Peyer's patch (tissue), 4 donors: ENCODE measurements around the gene PRXL2A.

Source experiments
- CTCF ChIP-seq, 6 experiments: fragments of 450-650 bp in 4 of 6; fragments of 200-600 bp in 2 of 6; sonication (generic) in 1 of 6; IDR thresholded peaks; one replicate each; pipeline ENCODE4 v1.5.1; 2017 to 2019; ENCODE audit warnings: antibody characterized with exemption in 6 of 6, mild to moderate bottlenecking in 3 of 6, moderate library complexity in 1 of 6
- POLR2A ChIP-seq, 2 donors: fragments of 450-650 bp; IDR thresholded peaks; one replicate each; pipeline ENCODE4 v1.5.1; 2017; ENCODE audit warnings: antibody characterized with exemption in 2 of 2, mild to moderate bottlenecking in 2 of 2, moderate library complexity in 2 of 2

- no peak for TF ChIP-seq CTCF (IDR thresholded peaks at IDR 0.05)
- no peak for TF ChIP-seq POLR2A (IDR thresholded peaks at IDR 0.05)
Measured at GRCh38 chr10:80411267-80411668, 2.9 kb downstream of the PRXL2A start.
